ENCODE results near the gene PHF12.
"Not testable (repeated sequence)": the region's sequence is repeated elsewhere in the genome, so short reads cannot be mapped to it uniquely, and the experiment has no call there.

- TF ChIP-seq CTCF, POLR2A, EP300 (IDR thresholded peaks at IDR 0.05): not testable (repeated sequence)
Observed at GRCh38 chr17:28903546-28903841, 47.8 kb downstream of the PHF12 start.
